ENCODE measurements around the gene KDM3B. TPM values are rescaled to one million over a fixed set of nuclear protein-coding genes. Genes with fewer than 3 reads are reported as not detected.

The KDM3B gene
- total and polyA plus RNA-seq, 9 of the 15 experiments (the other 6 are each of a cell fraction or from before 2014, with no cell fraction given) = 13.8 to 62.8 (median 41.9) TPM

- TF ChIP-seq ZNF318 (IDR thresholded peaks at IDR 0.05; ENCODE audit: borderline replicate concordance in 1 of 2, low read depth in 1 of 2) = no peak
- no peak for TF ChIP-seq ZSCAN29 (IDR thresholded peaks at IDR 0.05)
- TF ChIP-seq, protein P1, sequence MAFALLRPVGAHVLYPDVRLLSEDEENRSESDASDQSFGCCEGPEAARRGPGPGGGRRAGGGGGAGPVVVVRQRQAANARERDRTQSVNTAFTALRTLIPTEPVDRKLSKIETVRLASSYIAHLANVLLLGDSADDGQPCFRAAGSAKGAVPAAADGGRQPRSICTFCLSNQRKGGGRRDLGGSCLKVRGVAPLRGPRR (CRISPR knock-in tag; IDR thresholded peaks at IDR 0.05) = no peak
- no peak for TF ChIP-seq GTF2A2 (tag; IDR thresholded peaks at IDR 0.05)
- TF ChIP-seq HDAC2 (IDR thresholded peaks at IDR 0.05) = no peak
- TF ChIP-seq, protein P2, sequence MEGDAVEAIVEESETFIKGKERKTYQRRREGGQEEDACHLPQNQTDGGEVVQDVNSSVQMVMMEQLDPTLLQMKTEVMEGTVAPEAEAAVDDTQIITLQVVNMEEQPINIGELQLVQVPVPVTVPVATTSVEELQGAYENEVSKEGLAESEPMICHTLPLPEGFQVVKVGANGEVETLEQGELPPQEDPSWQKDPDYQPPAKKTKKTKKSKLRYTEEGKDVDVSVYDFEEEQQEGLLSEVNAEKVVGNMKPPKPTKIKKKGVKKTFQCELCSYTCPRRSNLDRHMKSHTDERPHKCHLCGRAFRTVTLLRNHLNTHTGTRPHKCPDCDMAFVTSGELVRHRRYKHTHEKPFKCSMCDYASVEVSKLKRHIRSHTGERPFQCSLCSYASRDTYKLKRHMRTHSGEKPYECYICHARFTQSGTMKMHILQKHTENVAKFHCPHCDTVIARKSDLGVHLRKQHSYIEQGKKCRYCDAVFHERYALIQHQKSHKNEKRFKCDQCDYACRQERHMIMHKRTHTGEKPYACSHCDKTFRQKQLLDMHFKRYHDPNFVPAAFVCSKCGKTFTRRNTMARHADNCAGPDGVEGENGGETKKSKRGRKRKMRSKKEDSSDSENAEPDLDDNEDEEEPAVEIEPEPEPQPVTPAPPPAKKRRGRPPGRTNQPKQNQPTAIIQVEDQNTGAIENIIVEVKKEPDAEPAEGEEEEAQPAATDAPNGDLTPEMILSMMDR (IDR thresholded peaks at IDR 0.05 in 2 of 3, conservative IDR thresholded peaks at IDR 0.05 in 1 of 3; ENCODE audit: insufficient read depth in 2 of 3, low read depth in 1 of 3, low read length in 3 of 3) = no peak
- TF ChIP-seq ATF1 (CRISPR knock-in tag; IDR thresholded peaks at IDR 0.05) = no peak
- no peak for TF ChIP-seq ATF1 (tag; IDR thresholded peaks at IDR 0.05)
- peak; percentile 97 for TF ChIP-seq RBM39 (optimal IDR thresholded peaks at IDR 0.05; ENCODE audit: low read depth, low read length)
- TF ChIP-seq CTCFL (IDR thresholded peaks at IDR 0.05; ENCODE audit: borderline replicate concordance, insufficient read depth, low read depth, low read length, poor library complexity, severe bottlenecking) = no peak
- TF ChIP-seq FOXP4 (CRISPR knock-in tag; IDR thresholded peaks at IDR 0.05; ENCODE audit: borderline replicate concordance) = no peak; the same call in 1 of the 2 replicates
- no peak for TF ChIP-seq MTA1 (IDR thresholded peaks at IDR 0.05; ENCODE audit: borderline replicate concordance)
Observed at GRCh38 chr5:138466900-138467710, 114.6 kb downstream of the KDM3B start (continued).
